Stimulated activated CD8-positive, alpha-beta memory T cell treated with anti-CD3 and anti-CD28 coated beads, Interleukin-15, amount 100 ng/mL, for 24 hours (primary cell): ENCODE results near the gene CCDC196.
"Not testable (repeated sequence)": the region's sequence is repeated elsewhere in the genome, so short reads cannot be mapped to it uniquely, and the experiment has no call there.

Source experiments
- DNase-seq: peaks from one replicate; pipeline ENCODE4 v3.0.0-alpha.2; 2020; ENCODE audit warnings: low read depth

The CCDC196 gene

DNA sequence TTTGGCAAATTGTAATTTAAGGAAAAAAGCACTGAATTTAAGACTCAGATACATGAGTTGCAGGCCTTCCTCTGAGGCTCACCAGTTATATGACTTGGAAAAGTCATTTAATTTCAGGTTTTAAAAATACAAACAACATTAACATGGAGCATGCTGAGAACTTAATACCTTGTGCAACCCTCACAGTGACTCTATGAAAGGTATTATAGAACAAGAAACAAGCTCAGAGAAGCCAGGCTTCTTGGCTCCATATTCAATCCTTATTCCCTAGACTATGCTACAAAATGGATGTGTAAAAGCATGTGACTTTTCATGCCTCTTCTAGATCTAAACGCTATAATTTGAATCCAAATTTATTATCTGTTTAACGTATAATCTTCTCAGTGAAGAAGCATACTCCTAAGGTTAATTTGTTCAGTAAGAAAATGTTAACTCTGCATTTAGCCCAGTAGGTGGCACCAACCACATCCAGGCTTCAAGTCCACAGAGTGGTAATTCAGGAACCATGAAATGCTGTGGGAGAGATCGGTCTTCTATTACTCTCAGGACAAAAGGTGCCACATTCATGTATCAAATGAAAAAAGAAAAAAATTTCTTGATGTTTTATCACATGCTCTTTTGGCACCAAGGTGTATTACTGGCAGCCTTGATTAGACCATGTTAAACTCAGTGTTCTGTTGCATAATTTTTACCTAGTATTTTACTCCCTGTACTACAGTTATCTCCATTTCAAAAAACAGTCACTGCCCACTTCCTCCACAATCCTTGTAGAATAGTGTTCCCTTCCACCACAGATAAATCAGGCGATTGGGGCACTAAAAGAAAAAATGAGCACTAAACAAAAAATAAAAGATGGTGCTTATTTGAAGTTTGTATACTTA, 9.3 kb downstream of the CCDC196 start:
- no peak for DNase-seq

DNA sequence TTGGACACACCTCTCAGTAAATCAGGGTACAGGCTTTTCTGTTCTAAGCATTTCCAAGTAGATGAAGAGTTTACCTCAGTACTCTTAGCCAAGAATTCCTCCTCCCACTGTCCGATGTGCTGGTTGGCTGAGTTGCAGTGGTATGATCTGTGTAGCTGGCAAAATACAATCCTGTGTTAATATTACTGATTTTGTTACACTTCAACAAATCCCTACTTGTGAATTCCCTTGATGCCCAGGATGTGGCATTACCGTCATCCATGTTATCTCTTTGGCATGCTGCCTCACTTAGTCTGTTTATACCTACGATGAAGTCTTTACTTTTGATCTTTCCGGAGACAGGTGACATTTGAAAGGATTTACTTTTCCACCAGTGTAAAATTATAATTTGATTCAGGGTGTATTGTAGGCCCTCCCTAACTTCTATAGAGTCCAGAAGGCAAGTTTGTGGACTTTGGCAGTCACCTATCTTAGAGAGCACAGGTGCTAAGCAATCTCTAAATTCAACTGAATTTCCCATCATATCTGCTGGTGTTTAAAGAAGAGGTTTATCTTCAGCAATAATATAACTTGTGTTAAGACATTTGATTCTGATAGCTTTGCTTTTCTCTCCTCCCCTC, 10.1 kb downstream of the CCDC196 start:
- no peak for DNase-seq

DNA sequence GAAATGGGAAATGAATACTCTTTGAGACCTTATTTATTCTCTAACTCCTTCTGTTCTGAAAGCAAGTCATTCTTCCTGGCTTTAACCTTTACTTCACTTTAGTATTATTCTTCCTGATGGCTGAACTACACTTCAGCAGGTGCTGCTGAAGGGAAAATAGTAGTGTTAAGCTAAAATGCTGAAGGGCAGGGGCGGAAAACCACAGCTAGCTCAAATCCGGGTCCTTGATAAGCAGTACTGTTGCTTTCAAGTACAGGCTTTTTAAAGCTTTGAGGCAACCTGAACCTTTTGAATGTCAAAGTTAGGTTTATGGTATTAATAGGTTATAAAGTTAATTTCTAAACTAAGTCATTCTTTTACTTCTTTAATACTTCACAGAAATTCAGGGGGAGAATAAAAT, 10.7 kb downstream of the CCDC196 start:
- no peak for DNase-seq

DNA sequence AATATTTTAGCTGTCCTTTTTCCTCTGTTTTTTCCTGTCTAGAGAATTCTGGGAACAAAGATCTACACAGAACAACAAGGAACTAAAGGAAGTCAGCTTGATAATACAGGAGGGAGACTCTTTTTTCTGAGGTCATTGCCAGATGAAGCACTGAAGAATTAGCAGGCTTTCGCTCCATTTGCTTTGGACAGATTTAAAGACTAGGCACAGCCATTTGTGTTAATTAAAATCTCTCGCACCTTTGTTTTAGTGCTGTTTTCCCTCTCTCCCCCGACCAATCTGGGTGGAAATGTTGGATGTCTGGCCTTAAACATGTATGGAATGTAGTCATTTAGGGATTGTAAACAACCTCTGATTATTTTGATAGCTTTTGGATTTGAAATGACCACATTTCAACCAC, 12.1 kb downstream of the CCDC196 start:
- DNase-seq = no peak

DNA sequence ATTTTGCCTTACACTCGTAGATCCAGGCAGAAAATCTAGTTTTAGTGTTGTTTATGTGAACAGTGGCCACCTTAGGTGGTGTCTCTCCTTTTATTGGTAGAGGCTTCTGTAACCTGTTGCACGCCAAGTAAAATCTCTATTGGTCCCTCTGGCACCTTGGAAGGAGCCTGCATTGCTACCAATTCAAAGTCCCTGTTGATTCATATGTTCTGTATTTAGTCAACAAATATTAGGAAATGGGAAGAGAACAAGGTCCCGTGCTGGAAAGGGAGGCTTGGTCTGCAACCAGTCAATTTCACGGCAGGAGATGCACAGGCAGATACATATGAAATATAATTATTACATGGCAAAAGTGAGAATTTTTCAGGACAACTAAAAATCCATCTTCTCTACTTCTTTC, 15.4 kb downstream of the CCDC196 start:
- DNase-seq = no peak

DNA sequence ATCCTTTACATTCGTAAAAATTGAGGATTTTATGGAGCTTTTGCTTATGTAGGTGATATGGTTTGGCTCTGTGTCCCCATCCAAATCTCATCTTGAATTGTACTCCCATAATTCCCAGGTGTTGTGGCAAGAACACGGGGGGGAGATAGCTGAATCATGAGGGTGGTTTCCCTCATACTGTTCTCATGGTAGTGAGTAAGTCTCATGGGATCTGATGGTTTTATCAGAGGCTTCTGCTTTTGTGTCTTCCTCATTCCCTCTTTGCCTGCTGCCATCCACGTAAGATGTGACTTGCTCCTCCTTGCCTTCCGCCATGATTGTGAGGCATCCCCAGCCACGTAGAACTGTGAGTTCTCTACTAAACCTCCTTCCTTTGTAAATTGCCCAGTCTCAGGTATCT, 16.7 kb downstream of the CCDC196 start:
- not testable (repeated sequence) for DNase-seq

DNA sequence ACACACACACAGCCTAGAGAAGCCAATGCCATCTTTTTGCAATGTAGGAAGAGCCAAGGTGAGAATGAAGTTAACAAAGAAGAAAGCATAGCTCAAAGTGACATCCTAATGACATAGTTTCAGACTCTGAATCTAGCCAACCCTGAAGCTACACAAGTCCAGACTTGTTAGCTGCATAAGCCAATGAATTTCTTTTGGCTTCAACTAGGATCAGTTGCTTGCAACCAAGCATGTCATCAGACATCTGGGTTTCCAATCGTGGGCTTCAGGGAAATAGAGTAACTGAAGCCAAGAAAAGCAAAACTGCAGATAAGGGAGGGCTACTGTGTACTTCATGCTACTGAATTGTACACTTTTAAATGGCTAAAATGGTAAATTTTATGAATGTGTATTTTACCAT, 17.4 kb downstream of the CCDC196 start:
- DNase-seq = no peak

DNA sequence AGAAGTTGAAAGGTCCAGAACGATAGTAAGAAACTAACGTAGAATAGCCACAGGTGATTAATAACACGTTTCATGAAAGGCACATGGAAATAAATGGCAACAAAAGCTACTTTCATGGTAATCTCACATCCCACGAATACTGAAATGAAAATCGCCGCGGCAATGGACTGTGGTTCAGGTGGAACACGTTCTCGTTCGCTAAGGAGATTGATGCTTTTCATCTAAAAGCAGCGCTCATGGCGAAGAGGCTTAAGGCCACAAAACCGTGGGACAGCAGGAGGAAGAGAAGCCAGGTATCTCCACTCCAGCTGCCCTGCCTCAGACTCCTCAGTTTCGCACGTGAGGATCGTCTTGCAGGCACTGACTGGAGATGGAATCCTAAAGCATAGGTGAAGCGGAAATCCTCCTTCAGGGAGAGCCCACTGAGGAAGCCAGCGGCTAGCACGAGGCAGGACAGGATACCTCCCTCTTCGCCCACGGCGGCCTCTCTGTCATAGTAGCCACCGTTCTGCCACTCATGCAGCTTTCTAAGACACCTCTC, 21.1 kb downstream of the CCDC196 start:
- no peak for DNase-seq

DNA sequence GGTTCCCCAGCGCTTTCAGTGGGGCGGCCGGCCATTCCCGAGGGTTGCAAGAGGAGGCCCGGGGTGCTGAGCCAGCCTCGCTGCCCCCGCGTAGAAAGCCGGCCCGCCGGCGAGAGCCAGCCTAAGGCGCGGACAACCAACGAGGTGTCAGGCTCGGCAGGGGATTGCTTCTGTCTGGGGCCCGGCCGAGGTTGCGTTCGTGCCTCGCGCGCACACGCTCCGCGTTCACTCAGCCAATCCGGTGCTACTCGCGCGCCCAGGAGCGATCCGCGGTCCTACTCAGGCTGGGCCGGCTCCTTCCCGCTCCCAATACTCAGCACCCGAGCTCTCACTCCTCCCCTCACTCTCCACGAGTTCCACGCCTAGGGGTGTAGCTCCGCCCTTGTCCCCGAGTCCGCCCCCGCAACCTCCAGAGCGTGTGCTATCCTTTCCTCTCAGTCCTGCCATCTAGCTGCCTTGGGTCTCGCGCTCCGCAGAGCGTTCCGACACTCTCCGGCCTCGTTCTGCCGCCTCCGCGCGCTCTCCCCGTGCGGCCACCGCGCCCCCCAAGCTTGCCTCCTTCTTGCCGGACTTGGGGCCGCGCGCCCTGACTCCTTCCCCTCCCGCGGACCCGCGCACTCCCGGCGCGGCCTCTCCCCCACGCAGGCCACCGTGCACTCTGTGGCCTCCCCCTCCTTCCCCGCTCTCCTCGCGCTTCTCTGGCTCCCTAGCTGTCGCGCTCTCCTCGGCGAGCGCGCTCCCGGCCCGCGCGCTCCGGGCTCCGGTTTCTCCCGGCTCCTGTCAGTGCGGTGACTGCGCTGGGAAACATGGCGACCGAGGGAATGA, 21.8 kb downstream of the CCDC196 start, which contains the start of gene GPHN:
Gene GPHN, plus strand, starts transcription at position 426 of the 825 bp plus-strand sequence.
- DNase-seq = peak; percentile 58

DNA sequence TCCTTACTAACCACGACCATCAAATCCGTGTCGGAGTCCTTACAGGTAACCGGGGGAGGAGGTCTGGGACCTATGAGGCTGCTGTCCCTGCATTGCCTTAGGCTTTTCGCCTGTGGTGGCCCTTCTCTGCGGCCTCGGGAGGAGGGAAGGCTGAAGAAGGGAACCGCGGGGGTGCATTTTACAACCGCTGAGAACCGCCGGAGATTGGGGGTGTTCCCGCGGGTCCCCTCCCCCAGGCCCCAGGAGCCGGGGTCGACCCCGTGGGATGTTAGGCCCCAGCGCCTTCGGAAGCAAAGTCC, 22.3 kb downstream of the CCDC196 start:
- DNase-seq = no peak

DNA sequence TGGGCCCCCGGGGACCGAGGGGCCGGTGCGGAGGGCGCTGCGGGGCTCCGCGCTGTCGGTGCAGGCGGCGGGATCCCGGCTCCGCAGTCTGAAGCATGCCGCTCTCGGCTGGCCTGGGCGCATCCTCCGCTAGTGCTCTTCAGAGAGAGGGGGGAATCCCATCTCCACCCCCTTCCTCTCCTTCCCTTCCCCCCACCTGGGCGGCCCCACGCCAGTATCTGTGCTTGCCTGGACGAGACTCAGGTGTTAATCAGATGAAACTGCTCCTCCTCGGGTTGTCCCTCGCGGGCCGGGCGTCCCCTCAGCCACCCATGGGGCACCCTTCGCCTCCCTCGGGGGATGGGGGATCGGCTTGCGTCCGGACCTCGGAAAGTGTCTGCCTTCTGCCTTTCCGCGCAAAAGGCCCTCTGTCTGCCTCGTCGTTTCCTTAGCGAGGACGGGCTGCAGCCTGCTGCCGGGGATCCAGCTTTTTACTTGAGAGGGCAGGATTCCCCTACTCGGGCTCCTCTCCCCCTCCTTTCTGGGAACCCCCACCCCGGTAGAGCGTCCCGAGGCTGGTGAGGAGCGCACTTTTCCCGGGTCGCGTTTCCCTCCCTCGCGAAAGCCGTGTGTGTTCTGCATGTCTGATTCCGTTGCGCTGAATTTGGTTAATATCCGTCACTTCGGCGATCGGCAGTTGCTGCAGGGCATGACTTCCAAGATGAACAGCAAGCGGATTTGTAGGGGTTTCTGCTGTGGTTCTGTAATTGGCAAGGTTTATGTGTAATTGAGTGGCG, 22.9 kb downstream of the CCDC196 start:
- DNase-seq = no peak

DNA sequence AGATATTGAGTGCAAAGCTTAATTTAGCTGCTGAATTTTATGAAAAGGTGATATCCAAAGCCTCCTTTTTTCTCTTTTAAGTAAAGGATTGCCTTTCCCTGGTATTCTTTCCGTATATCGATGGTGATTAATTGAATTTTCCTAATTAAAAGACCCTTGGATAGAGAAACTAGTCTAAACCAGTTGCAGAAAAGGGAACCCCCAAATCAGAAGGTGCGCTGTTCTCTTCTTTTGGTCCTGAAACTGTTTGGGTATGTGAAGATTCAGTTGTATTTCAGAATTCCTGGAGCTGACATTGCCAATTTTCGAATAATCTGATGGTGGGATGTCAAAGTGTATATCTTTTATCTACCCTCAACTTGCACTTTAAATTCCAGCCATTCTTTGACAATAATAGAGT, 23.7 kb downstream of the CCDC196 start:
- DNase-seq = no peak

DNA sequence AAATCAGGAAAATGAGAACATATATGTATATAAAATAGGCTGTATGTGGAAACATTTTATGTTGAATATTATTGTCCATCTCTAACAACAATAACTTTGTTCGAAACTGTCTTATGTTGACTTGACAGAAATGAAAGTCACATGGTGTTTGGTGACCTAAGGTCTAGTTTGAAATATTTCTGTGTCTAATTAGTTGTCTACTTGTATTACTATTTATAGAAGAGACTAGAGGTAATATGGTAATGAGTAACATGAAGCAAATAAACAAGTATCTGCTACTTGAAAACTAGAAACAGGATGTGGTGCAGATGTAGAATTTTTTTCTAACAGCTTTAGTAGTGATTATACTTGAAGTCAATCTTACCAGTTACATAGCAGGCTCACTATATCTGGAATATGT, 25.7 kb downstream of the CCDC196 start:
- no peak for DNase-seq

DNA sequence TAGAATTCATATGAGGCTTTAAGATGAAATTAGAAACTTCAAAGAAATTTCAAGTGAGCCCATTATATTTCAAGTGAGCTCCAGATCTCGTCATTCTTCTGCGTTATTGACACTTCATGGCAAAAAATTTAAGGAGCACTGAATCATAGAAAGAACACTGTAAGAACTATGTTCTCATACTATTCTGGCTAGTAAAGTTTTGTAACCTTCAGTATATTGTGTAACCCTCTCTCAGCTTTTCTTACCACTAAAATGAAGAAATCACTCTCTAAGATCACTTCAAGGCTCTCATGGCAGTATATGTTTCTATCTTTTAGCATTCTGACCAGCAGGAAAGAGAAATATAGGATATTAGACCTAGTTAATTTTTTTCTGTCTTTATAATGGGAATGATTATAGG, 28.0 kb downstream of the CCDC196 start:
- DNase-seq = no peak

DNA sequence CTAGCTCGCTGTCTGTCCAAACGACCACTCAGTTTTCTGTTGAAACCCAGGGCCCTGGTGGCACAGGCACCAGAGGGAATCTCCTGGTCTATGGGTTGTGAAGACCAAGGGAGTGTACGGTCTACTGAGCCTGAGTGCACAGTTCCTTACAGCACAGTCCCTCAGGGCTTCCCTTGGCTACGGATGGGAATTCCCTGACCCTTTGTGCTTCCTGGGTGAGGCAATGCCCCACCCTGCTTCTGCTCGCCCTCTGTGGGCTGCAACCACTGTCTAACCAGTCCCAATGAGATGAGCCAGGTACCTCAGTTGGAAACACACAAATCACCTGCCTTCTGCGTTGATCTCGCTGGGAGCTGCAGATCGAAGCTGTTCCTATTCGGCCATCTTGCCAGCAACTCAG, 44.4 kb downstream of the CCDC196 start:
- no peak for DNase-seq

DNA sequence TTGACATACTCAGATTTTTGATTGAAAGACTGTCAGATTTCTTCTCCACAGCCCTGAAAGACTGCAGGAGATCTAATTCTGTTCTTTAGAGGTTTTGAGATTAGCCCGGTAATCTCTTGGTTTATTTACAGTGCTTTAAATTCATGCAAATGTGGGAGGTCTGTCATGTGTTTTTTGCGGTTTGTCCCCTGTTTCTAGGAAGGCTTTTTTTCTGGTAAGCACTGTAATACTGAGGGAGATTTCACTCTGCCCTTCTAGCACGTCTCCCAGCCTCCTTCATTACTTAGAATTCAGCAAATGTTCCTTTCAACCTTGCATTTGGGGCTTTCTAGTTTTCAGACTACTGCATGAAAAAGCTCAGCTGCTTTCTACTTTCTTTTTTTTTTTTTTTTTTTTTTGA, 52.9 kb downstream of the CCDC196 start:
- DNase-seq = no peak

DNA sequence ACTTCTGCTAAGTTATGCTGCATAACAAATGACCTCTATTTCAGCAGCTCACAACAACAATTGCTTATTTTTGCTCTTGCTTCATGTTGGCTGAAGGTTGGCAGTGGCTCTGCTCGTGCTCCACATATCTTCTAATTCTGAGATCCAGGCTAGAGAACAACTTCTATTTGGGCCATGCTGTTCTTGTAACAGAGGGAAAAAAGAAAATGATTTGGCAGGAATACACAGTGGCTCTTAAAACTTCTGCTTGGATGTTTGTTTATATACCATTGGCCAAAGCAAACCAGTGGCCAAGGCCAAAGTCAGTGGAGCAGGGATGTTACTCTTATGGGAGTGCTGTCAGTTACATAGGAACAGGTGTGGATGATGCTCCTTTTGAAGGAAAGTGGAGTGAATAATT, 53.9 kb downstream of the CCDC196 start:
- no peak for DNase-seq

DNA sequence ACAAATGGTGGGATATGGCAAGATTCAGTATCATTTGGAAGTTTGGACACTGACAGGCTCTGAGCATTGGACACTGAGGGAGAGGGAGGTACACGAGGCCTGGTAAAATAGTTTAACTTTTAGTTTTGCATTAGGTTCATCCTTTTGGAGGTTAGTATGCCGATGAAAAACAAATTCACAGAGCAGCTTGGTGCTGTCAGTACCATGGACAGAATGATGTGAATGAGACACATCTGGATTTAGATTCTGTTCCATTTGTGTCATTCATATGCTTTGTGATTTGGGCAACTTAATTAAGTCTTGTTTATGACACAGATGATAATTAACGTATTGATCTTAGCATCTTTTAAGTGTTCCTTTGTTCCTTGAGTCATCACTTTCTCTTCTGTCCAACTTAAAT, 55.5 kb downstream of the CCDC196 start:
- no peak for DNase-seq

DNA sequence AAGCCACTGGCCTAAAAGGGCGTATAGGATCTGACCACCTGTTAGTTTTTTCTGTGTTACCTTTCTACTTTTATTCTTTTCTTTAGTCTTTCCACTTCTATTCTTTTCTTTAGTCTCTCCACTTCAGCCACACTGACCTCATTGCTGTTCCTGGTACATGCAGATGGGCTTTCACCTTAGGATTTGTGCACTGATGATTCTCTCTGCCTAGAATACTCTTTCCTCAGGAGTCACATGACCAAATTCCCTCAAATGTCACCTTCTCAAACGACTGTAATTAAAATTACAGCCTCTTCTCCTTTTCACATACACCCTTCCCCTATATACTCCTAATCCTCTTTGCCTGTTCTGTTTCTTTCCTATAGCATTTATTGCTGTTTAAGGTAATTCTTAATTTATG, 57.8 kb downstream of the CCDC196 start:
- DNase-seq = no peak

DNA sequence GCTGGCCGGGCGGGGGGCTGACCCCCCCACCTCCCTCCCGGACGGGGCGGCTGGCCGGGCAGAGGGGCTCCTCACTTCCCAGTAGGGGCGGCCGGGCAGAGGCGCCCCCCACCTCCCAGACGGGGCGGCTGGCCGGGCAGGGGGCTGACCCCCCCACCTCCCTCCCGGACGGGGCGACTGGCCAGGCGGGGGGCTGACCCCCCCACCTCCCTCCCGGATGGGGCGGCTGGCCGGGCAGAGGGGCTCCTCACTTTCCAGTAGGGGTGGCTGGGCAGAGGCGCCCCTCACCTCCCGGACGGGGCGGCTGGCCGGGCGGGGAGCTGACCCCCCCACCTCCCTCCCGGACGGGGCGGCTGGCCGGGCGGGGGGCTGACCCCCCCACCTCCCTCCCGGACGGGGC, 59.0 kb downstream of the CCDC196 start:
- not testable (repeated sequence) for DNase-seq

DNA sequence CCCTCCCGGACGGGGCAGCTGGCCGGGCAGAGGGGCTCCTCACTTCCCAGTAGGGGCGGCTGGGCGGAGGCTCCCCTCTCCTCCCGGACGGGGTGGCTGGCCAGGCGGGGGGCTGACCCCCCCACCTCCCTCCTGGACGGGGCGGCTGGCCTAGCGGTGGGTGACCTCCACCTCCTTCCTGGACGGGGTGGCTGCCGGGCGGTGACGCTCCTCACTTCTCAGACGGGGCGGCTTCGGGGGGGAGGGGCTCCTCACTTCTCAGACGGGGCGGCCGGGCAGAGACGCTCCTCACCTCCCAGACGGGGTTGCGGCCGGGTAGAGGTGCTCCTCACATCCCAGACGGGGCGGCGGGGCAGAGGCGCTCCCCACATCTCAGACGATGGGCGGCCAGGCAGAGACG, 59.6 kb downstream of the CCDC196 start:
- not testable (repeated sequence) for DNase-seq
